GM19035 (cell line): Measurements from ENCODE around the gene MICALL1.
"Not testable (repeated sequence)": the region's sequence is repeated elsewhere in the genome, so short reads cannot be mapped to it uniquely, and the experiment has no call there.

Experiments
- ATAC-seq: cut with Tn5 transposase; IDR thresholded peaks from one replicate; pipeline ENCODE4 v1.9.1; 2021; ENCODE audit not compliant: unreplicated experiment

MICALL1 gene

DNA sequence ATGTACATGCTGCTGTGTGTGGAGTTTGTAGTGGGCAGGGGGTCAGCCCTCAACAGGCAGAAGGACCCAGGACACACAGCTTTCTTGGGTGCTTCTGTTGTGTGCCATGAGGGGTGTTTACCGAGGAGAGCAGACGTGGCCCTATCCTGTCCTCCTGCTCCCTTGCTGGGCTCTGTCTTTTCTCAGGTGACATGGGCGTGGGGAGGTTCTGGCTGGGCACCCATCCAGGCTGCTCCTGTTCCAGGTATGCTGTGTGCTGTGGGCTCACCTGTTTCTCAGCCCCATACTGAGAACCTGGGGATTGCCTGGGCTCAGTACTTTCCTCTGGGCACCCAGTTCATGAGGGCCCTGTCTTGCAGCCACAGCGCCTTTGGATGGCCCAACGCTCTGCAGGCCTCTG is 23.3 kb downstream of the MICALL1 start:
- no peak for ATAC-seq

DNA sequence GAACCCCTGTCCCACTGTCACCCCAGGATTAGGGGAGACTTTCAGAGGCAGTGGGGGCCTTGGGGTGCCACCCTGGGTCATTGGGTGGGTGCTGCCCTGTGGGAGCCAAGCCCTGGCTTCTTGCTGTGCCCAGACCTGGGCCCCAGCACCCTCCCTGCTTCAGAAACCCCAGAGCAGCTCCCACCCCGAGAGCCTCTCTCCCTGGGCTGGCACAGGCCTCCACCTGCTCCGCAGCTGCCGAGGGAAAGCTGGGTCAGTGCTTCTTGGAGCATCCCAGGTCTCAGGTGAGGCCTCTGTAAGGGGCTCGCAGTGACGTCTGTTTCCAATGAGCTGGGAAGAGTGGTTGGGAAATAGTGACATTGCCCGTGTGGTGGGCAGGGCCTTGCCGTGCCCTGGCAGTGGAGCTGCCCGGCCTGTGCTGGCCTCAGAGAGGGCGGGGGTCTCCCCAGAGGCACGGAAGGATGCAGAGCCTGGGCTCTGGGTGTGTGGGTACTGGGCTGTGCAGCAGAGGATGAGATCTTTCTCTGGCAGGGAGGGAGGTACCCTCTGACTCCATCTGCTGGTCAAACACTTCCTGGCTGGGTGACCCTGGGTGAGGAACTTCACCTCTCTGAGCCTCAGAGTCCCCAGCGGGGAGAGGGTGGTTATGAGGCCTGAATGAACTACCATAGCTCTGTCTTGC is 24.3 kb downstream of the MICALL1 start:
- ATAC-seq, result no peak

DNA sequence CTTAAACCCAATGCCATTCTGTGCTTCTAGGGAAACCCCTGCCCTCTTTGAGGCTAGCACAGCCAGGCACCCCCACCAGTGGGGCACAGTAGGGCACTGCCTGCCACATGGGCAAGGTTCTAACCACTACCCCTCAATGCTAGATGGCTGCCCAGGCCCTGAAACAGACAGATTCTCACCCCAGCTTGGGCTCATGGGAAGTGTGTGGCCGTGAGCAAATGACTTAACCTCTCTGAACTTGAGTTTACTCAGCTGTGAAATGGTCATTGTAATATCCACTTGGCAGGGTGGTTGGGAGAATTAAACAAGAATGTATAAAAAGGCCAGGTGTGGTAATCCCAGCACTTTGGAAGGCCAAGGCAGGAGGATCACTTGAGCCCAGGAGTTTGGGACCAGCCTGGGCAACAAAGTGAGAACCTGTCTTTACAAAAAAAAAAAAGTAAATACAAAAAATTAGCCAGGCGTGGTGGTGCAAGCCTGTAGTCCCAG is 24.9 kb downstream of the MICALL1 start:
- no peak for ATAC-seq

DNA sequence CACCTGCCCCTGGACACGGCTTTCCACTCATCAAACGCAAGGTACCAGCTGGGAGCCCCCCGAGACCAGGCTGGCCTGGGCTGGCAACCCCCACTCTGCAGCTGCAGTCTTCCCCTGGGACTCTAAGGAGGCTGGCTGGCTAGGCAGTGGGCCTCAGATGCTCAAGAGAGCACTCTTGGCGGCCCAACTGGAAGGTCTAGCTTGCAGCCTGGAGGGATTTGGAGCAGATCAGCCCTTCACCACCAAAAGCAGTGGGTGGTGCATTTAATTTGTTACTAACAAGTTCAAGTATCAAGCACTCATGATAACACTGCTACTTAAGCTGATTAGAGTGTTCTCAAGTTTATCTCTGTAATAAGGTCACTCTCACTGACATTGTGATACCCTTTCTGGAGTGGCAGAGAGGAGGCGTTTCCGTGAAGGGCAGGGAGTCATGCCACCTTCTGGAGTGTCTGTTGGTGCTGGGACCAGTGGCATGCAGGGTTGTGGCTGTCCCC is 25.8 kb downstream of the MICALL1 start:
- no peak for ATAC-seq

DNA sequence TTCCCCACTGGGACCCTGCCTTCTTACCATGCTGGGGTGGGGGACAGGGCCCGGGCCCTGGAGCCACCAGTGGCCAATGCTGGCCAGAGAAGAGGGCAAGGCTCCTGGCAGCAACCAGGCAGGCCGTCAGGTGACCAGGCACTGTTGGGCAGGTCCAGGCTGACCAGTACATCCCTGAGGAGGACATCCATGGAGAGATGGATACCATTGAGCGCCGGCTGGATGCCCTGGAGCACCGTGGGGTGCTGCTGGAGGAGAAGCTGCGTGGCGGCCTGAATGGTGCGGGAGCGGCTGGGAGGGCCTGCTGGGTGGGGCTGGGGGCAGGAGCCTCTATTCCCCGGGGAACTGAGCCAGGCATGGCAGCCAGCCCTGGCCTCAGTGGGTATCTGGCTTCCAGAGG is 26.3 kb downstream of the MICALL1 start:
- ATAC-seq, result no peak

DNA sequence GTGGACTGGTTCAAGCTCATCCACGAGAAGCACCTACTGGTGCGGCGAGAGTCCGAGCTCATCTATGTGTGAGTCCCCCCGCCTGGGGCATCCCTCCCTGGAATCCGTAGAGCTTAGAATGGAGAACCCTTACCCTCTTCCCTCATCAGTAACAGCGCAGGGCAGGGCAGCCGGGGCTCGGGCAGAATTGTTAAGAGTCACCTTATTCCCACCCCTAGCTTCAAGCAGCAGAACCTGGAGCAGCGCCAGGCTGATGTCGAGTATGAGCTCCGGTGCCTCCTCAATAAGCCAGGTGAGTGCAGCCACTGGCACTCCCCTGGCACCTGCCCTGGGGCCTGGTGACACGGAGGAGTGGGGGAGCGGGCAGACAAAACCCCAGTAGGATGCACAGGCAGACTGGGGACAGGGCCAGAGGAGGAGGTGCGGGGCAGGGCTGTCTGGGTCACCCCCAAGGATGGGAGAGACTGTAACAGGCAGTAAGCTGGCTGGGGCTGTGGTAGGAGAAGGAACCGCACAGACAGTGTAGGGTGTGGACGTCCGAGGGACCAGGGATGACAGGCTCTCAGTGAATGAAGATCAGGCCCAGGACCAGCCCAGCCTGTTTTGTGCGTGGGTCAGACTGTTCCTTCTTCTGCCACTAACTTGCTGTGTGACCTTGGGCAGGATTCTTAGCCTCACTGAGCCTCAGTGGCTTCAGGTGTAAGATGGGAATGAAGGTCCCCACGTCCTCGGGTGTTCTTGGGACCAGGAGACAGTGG is 26.9 kb downstream of the MICALL1 start:
- ATAC-seq, result no peak

DNA sequence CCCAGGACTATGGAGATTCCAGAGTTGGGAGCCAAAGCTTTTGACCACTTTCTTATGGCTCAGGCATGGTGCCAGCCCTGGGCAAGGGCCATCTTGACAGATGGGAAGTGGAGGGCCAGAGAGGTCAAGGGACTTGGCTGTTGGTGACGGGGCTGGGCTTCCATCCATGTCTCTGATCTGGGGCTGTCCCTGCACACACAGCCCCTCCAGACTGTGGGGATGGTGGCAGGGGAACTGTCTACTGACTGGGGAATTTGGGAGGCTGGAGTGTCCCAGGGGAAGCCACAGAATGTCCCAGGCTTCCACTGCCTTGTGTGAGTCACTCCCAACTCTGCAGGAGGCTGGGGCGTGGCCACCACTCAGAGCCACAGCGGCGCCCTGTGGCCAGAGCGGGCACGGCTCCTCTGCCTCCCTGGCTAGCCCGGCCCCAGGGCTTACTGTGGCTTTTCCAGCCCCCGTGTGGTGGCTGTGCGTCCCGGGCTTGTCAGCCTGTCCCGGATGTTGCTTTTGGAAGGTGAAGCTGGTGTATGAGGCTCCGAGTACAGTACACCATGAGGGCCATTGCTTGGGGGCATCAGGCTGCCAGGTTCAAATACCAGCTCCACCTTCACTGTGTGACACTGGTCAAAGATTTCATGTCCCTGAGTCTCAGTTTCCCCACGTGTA is 27.7 kb downstream of the MICALL1 start:
- ATAC-seq, result peak; percentile 78

DNA sequence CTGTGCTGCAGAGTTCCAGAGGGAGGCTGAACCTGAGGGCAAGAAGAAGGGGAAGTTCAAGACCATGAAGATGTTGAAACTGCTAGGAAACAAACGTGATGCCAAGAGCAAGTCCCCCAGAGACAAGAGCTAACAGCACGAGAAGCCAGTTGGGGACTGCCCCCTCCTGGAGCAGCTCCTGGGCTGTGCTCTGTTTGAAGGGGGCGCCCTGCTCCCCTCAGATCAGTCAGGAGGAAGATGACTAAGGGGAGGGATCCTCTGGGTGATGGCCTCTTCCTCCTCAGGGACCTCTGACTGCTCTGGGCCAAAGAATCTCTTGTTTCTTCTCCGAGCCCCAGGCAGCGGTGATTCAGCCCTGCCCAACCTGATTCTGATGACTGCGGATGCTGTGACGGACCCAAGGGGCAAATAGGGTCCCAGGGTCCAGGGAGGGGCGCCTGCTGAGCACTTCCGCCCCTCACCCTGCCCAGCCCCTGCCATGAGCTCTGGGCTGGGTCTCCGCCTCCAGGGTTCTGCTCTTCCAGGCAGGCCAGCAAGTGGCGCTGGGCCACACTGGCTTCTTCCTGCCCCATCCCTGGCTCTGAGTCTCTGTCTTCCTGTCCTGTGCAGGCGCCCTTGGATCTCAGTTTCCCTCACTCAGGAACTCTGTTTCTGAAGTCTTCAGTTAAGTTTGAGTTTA is 34.7 kb downstream of the MICALL1 start:
- ATAC-seq, result no peak

DNA sequence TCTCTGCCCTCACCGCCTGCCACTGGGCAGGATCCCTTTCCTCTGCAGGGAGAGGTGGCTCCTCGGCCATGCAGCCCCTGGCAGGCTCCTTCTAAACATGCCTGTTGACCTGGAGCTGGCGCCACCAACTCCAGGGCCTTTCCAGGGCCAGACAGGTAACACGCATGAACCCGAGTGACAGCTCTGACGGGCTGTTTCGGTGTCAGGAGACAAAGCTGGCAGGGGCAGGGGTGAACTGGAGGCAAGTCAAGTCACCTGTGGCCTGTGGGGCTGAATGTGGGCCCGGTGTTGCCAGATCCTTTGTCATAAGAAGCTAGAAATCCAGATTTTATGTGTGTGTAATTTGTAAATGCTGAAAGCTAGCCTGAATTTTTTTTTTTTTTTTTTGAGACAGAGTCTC is 36.0 kb downstream of the MICALL1 start:
- no peak for ATAC-seq

DNA sequence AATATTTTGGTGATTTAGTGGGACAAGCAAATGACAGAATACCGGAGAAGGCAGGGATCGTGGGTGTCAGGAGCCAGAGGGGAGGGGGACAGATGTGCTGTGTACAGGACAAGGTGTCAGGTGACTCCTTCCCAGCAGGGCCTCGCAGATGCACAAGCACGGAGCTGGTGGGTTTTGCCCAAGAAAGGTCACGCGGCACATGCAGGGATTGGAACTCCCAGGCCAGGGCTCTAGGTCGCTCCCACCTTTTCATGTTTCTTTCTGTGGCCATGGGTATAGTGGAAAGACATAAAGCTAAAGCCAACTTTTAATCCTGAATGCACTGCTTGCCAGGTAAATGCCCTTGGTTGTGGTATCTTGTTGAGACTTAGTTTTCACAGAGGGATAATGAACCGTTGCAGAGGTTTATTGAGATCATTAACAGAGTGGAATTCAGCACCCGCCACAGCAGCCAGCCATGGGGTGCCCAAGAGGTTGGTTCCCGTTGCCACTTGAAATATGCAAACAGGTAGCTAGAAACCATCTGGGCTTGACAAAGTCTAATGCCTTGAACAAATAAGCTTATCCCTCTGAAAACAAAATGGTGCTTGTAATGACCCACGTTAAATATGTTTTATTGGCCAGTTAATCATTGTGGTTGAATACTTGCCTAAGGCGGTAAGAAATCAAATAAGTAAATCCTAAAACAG is 37.2 kb downstream of the MICALL1 start:
- no peak for ATAC-seq

DNA sequence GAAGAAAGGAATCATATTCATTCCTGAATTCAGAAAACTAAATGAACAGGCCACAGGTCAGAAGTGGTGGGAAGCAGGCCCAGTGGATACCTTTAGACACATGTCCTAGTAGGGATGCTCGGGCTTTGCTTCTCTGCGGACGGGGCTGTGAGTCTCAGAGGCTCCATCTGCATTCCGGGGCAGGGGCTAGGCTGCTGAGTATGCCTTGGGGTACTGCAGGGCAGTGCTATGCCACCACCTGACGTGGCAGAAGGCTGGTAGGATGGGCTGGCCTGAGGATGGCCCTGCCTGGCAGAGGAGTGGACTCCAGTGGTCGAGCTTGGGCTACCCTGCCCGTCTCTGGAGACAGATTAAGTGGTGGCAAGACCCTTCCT is 37.7 kb downstream of the MICALL1 start:
- ATAC-seq, result no peak

DNA sequence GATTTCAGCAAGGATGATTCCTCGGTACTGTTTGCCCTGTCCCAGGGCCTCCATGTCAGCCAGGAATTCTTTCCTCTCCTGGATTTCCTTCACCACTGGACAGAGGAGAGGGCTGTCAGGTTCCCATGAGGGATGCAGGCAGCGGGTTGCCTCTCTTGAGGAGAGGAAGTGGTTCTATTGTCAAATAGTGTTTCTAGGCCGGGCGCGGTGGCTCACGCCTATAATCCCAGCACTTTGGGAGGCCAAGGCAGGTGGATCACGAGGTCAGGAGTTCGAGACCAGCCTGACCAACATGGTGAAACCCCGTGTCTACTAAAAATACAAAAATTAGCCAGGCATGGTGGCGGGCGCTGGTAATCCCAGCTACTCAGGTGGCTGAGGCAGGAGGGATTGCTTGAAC is 38.3 kb downstream of the MICALL1 start:
- not testable (repeated sequence) for ATAC-seq

DNA sequence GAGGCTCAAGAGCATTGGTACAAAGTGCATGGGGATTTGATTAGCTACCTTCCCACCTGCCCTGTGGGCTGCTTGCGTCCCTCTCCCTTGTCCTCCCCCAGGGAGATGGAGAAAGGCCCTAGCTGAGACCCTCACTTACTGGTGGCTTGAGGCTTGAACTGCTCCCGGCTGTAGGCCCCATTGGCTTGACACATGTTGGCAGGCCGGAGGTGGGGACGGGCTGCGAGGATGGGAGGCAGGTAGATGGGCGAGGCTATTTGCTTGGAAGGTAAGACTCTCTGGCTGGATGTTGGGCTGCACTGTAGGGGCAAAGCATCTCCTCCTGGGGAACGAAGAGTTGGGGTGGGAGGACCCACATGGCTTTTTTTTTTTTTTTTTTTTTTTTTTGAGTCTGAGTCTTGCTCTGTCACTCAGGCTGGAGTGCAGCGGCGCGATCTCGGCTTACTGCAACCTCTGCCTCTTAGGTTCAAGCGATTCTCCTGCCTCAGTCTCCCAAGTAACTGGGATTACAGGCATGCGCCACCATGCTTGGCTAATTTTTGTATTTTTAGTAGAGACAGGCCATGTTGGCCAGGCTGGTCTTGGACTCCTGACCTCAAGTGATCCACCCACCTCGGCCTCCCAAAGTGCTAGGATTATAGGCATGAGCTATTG is 41.2 kb downstream of the MICALL1 start:
- ATAC-seq, result not testable (repeated sequence)

DNA sequence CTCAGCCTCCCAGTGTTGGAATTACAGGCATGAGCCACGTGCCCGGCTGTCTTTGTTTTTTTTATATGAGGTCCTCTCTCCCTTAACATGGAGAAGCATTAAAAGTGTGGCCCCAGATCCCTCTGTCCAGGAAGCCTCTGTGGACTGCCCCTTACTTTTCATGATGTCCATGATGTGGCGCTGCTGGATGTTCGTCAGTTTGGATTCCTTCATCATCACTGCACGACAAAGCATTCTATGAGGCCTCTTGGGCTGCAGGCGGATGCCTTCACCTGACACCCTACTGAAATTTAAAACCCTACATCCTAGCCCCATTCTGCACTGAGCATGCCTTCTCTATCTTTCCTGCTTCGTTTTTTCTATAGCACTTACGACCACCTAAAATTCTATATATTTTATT is 45.2 kb downstream of the MICALL1 start:
- no peak for ATAC-seq

DNA sequence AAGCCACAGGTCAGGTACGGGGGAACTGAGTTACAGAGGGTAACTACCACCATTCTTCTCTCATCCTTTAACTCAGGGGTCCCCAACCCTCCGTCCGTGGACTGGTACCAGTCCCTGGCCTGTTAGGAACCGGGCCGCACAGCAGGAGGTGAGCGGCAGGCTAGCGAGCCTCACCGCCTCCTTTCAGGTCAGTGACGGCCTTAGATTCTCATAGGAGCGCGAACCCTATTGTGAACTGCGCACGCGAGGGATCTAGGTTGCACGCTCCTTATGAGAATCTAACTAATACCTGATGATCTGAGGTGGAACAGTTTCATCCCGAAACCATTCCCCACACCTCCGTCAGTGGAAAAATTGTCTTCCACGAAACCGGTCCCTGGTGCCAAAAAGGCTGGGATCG is 46.5 kb downstream of the MICALL1 start:
- ATAC-seq, result not testable (repeated sequence)

DNA sequence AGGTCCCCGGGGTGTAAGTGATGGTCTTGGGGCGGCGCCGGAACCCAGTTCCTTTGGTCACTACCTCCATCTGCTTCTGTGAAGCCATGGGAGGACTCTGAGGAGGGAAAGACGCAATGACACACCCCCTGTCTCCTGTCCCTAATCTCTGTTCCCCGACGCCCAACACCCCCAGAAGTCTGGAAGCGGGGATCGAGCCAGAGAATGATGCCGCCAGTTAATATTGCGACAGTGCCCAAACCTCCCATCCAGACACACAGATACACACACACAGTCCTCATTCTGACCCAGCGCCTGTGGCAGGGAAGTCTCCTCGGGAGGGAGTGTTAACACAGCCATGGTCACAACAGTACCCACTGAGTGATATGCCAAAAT is 47.0 kb downstream of the MICALL1 start:
- ATAC-seq, result no peak

DNA sequence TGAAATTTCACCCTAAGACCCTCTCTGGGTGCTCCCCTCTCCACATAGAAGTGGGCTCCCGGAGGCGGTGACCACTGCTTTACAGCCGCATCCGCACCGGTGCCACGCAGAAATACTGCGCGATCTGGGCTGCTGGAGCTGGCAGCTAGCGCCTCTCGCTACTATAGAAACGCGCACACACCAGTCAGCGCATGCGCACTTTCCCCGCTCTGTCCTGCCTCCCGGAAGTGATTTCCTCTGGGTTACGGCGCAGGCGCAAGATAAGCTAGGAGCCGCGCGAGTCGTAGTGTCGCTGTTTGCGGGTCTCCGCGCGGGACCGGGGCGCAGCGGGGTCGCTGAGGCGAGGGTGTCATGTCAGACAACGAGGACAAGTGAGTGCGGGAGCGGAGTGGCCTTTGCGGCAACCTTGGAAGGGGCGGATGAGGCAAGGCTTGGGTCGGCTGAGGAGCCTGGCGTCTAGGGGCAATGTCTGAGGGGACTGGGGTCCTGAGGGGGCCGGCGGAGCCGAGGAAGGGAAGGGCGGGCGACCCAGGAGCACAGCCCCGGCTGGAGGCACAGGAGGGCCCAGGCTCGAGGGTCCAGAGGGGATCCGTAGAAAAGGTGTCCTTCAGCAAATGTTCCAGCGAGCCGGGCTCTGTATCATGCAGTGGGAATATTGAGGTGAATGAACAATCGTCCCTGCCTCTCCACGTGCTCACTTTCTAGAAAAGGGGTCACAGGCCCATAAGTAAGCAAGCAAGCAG is 47.5 kb downstream of the MICALL1 start, which contains the start of the genes C22orf23 and POLR2F:
TSS of gene C22orf23 (minus strand) at position 165 of the 743 bp plus-strand sequence. CDS start 452 bp downstream, outside the sequence.
TSS of gene POLR2F (plus strand) at position 263 of the 743 bp plus-strand sequence. CDS start at position 352, 89 bp downstream.
- peak; percentile 88 for ATAC-seq

DNA sequence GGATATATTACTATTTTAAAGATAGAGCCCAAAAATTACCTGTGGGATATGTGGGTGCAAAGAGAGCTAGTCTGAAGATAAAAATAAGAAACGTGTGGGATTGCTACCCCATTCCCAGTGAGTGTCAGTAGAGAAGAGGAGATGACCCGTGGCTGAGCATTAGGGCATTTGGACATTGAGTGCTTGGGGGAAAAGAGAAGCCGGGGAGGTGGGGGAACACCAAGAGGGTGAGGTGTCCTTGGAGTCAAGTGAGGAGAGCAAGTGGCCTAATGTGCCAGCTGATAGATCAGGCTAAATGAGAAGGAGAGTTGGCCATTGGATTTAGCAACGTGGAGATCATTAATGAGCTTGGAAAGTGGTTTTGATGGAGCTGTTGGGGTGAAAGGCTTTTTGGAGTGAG is 48.6 kb downstream of the MICALL1 start:
- no peak for ATAC-seq

DNA sequence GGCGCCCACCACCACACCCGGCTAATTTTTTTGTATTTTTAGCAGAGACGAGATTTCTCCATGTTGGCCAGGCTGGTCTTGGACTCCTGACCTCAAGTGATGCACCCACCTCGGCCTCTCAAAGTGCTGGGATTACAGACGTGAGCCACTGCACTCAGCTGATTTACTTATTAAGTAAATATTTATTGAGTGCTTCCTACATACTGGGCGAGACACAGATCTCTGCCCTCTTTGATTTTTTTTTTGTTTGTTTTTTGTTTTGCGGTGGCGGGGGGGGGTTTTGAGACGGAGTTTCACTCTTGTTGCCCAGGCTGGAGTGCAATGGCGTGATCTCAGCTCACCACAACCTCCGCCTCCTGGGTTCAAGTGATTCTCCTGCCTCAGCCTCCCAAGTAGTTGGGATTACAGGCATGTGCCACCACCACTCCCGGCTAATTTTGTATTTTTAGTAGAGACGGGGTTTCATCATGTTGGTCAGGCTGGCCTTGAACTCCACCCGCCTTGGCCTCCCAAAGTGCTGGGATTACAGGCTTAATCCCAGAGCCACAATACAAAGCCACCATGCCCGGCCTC is 49.8 kb downstream of the MICALL1 start:
- not testable (repeated sequence) for ATAC-seq
